Gastroesophageal sphincter (tissue), 3 donors: ENCODE data around the gene ACOT12.

Source experiments
- POLR2A ChIP-seq, 2 donors: fragments of 450-650 bp; IDR thresholded peaks; one replicate each; pipeline ENCODE4 v1.6.1; 2017; ENCODE audit warnings: antibody characterized with exemption in 2 of 2, mild to moderate bottlenecking in 2 of 2, moderate library complexity in 1 of 2
- POLR2AphosphoS5 ChIP-seq: sonication (generic); formaldehyde crosslinking; IDR thresholded peaks from one replicate; pipeline ENCODE4 v1.6.1; 2017; ENCODE audit warnings: antibody characterized with exemption
- TF ChIP-seq, protein P1 (sequence below), 4 experiments: fragments of 200-600 bp in 2 of 4; fragments of 450-650 bp in 2 of 4; sonication (generic) in 1 of 4; IDR thresholded peaks; one replicate each; pipeline ENCODE4 v1.5.1; 2017 to 2019; ENCODE audit warnings: antibody characterized with exemption in 4 of 4, mild to moderate bottlenecking in 2 of 4, moderate library complexity in 2 of 4

DNA sequence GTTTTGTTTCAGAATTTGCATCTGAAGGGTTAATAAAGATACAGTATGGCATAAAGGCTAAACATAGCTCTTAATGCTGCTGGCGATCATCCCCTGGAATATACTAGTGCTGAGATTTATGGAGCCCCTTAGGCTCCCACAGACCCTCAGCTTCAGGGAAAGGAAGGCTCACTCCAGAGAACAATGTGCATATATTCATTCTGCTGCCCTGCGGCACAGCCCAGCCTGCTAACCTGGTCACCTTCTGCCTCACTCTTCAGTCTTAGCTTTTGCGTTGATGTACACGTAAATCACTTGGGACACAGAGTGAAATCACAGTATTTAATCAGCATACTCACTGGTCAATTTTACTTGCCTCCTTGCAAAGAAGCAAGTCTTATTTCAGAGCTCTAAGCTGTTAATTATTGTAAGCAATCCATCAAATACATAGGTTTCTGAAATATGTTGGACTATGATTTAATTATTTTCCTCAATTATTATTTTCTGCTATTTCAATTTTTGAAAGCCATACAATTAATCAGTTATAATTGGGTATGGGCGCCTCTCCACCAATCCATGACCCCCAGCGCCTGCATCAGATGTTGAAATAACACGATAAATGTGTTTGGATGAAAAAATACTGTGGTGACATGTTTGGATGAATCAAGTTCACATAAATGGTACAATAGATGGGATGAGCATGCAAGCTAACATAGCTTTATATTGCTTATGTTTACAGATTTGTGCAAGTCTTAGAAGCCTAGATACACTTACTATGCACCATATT, 11.4 kb upstream of the ACOT12 start:
- TF ChIP-seq, protein P1, sequence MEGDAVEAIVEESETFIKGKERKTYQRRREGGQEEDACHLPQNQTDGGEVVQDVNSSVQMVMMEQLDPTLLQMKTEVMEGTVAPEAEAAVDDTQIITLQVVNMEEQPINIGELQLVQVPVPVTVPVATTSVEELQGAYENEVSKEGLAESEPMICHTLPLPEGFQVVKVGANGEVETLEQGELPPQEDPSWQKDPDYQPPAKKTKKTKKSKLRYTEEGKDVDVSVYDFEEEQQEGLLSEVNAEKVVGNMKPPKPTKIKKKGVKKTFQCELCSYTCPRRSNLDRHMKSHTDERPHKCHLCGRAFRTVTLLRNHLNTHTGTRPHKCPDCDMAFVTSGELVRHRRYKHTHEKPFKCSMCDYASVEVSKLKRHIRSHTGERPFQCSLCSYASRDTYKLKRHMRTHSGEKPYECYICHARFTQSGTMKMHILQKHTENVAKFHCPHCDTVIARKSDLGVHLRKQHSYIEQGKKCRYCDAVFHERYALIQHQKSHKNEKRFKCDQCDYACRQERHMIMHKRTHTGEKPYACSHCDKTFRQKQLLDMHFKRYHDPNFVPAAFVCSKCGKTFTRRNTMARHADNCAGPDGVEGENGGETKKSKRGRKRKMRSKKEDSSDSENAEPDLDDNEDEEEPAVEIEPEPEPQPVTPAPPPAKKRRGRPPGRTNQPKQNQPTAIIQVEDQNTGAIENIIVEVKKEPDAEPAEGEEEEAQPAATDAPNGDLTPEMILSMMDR (IDR thresholded peaks at IDR 0.05): no peak
- no peak for TF ChIP-seq POLR2AphosphoS5
- no peak for TF ChIP-seq POLR2A (IDR thresholded peaks at IDR 0.05)
